CD4-positive, alpha-beta T cell (primary cell): Measurements from ENCODE around the gene CCP110. TPM values are rescaled to one million over a fixed set of nuclear protein-coding genes. Genes with fewer than 3 reads are reported as not detected.

Source experiments
- ATAC-seq: fragments of 200-7000 bp; cut with Tn5 transposase; one replicate; pipeline ENCODE4 v1.10.0; 2022; ENCODE audit warnings: mild to moderate bottlenecking; ENCODE audit not compliant: poor library complexity
- CTCF ChIA-PET: fragments of 350-600 bp; sonication (Branson Sonifier 250); formaldehyde crosslinking; loops from one replicate; lab custom pipeline; 2021; ENCODE audit warnings: antibody characterized with exemption, inconsistent platforms; lab: Charles Lee
- POLR2A ChIA-PET: fragments of 350-600 bp; sonication (Branson Sonifier 250); formaldehyde crosslinking; loops from one replicate; lab custom pipeline; 2021; ENCODE audit warnings: antibody characterized with exemption, inconsistent platforms; lab: Charles Lee
- DNase-seq, 14 experiments: peaks; one replicate each; pipeline ENCODE4 v3.0.0-alpha.2; 2013 to 2020; ENCODE audit warnings: mixed read lengths in 2 of 14
- H3K27ac ChIP-seq, 2 donors: one replicate each; pipeline versions ENCODE4 v1.5.1 to v1.7.0; 2013; ENCODE audit warnings: low read length in 2 of 2, low read depth in 1 of 2, mild to moderate bottlenecking in 1 of 2
- H3K27me3 ChIP-seq, 2 experiments: 1 replicate in 1 of 2; 2 replicates in 1 of 2; pipeline versions ENCODE4 v1.6.1 to v1.7.0; 2013; ENCODE audit warnings: low read length in 2 of 2, control low read depth in 1 of 2, mild to moderate bottlenecking in 1 of 2, moderate library complexity in 1 of 2; ENCODE audit not compliant: insufficient read depth in 2 of 2, control insufficient read depth in 1 of 2
- H3K36me3 ChIP-seq: one replicate; pipeline ENCODE4 v1.6.1; 2013; ENCODE audit warnings: low read length, control low read depth; ENCODE audit not compliant: insufficient read depth
- H3K4me1 ChIP-seq: one replicate; pipeline ENCODE4 v1.6.1; 2013; ENCODE audit warnings: low read length, control low read depth; ENCODE audit not compliant: insufficient read depth
- H3K4me3 ChIP-seq: one replicate; pipeline ENCODE4 v1.5.1; 2013; ENCODE audit warnings: mild to moderate bottlenecking, low read length, moderate library complexity
- H3K9me3 ChIP-seq, 2 experiments: 1 replicate in 1 of 2; 2 replicates in 1 of 2; pipeline versions ENCODE4 v1.6.1 to v1.7.0; 2013; ENCODE audit warnings: low read length in 2 of 2, mild to moderate bottlenecking in 2 of 2, control low read depth in 1 of 2, moderate library complexity in 1 of 2; ENCODE audit not compliant: control insufficient read depth in 1 of 2, insufficient read depth in 1 of 2
- H3K27ac Mint-ChIP-seq: one replicate; pipeline ENCODE4 v1.8.0; 2020; ENCODE audit warnings: mixed read lengths
- H3K27me3 Mint-ChIP-seq: one replicate; pipeline ENCODE4 v1.8.0; 2021; ENCODE audit warnings: mixed read lengths
- H3K36me3 Mint-ChIP-seq: one replicate; pipeline ENCODE4 v1.8.0; 2021; ENCODE audit warnings: low read depth, mixed read lengths
- H3K4me1 Mint-ChIP-seq: one replicate; pipeline ENCODE4 v1.8.0; 2021; ENCODE audit warnings: low read depth, mixed read lengths
- H3K4me3 Mint-ChIP-seq: one replicate; pipeline ENCODE4 v1.8.0; 2020; ENCODE audit warnings: mild to moderate bottlenecking, mixed read lengths
- H3K9me3 Mint-ChIP-seq: one replicate; pipeline ENCODE4 v1.8.0; 2020; ENCODE audit warnings: mixed read lengths
- intact Hi-C, 2 experiments: fragments of 100-400 bp; cut with DNase I in 1 of 2; cut with micrococcal nuclease in 1 of 2; formaldehyde crosslinking; loops; one replicate each; pipeline versions ENCODE4 v1.15.1 to v1.9.0; 2023 to 2025; cut with DNase I, micrococcal nuclease
- total RNA-seq, 174 experiments: library from RNA in 2 of 174; stranded (reverse) in 2 of 174; gene quantifications; one replicate each; pipeline ENCODE4 v1.2.3 and lab custom pipeline; 2021 to 2026
- TF ChIP-seq, protein P1 (sequence below): fragments of 200-600 bp; IDR thresholded peaks from one replicate; pipeline ENCODE4 v1.8.0; 2022; ENCODE audit warnings: antibody characterized with exemption, mild to moderate bottlenecking

The CCP110 gene
- total RNA-seq, 2 experiments from 2014 or later, result 14.8 to 15.4 TPM

- ATAC-seq (no peak), DNase-seq (no peak)
- Mint-ChIP-seq H3K36me3 (peaks cover 94% of the 10 kb centered on the region), H3K27ac (no peak overlapping the region), H3K27me3 (no peaks in the 10 kb centered on the region), H3K4me3 (no peak overlapping the region), H3K9me3 (no peaks in the 10 kb centered on the region), H3K4me1 (no peaks in the 10 kb centered on the region)
- Histone ChIP-seq H3K4me1 (no peaks in the 10 kb centered on the region), H3K4me3 (no peak overlapping the region), H3K36me3 (peaks cover 49% of the 10 kb centered on the region), H3K27ac (no peak overlapping the region), H3K27me3 (no peaks in the 10 kb centered on the region), H3K9me3 (peaks cover 0 to 5% of the 10 kb centered on the region in 2 experiments)
- ChIA-PET CTCF (no interaction called here), POLR2A (no interaction called here)
- TF ChIP-seq, protein P1, sequence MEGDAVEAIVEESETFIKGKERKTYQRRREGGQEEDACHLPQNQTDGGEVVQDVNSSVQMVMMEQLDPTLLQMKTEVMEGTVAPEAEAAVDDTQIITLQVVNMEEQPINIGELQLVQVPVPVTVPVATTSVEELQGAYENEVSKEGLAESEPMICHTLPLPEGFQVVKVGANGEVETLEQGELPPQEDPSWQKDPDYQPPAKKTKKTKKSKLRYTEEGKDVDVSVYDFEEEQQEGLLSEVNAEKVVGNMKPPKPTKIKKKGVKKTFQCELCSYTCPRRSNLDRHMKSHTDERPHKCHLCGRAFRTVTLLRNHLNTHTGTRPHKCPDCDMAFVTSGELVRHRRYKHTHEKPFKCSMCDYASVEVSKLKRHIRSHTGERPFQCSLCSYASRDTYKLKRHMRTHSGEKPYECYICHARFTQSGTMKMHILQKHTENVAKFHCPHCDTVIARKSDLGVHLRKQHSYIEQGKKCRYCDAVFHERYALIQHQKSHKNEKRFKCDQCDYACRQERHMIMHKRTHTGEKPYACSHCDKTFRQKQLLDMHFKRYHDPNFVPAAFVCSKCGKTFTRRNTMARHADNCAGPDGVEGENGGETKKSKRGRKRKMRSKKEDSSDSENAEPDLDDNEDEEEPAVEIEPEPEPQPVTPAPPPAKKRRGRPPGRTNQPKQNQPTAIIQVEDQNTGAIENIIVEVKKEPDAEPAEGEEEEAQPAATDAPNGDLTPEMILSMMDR, result no peak
- intact Hi-C loops, result loop anchor here in 1 of 2 experiments (5.0 to 10.0 kb wide), 2 partner anchors 63 to 305 kb away; no protein-coding TSS in a partner anchor
Measured at GRCh38 chr16:19582050-19582831, 58.5 kb downstream of the CCP110 start.

GRCh38 chr16:19583665-19584300 lies 60.0 kb downstream of the CCP110 start:
- ChIA-PET CTCF (interaction anchor here (0.7 to 2.1 kb wide), 11 partner anchors 9 to 324 kb away, joined by 3 to 15 read pairs (median 4); partner anchors contain the start of gene VPS35L), POLR2A (interaction anchor here (0.7 to 0.9 kb wide), 2 partner anchors 301 to 303 kb away, joined by 3 read pairs; partner anchors contain the start of gene GPRC5B)
- peak in 8 of 14 experiments; percentile 7 to 65 (median 26) for DNase-seq
- H3K36me3 ChIP-seq, result peaks cover 39% of the 10 kb centered on the region
- no peak overlapping the region for H3K4me3 ChIP-seq
- no peaks in the 10 kb centered on the region for H3K4me1 ChIP-seq
- intact Hi-C loops, result loop anchor here (1.0 to 10.0 kb wide), 3 partner anchors 61 to 304 kb away; no protein-coding TSS in a partner anchor
- peak; percentile 83 for ATAC-seq
- peaks cover 0 to 5% of the 10 kb centered on the region in 2 experiments for H3K9me3 ChIP-seq
- H3K27ac ChIP-seq, result no peak overlapping the region
- no peaks in the 10 kb centered on the region for H3K9me3 Mint-ChIP-seq
- no peak overlapping the region for H3K4me3 Mint-ChIP-seq
- no peak overlapping the region for H3K27ac Mint-ChIP-seq
- H3K4me1 Mint-ChIP-seq, result no peaks in the 10 kb centered on the region
- H3K27me3 Mint-ChIP-seq, result no peaks in the 10 kb centered on the region
- H3K36me3 Mint-ChIP-seq, result peaks cover 85% of the 10 kb centered on the region
- TF ChIP-seq, protein P1, result peak; percentile 74
- H3K27me3 ChIP-seq, result no peaks in the 10 kb centered on the region

- H3K36me3 Mint-ChIP-seq, result peaks cover 75% of the 10 kb centered on the region
- no peak for ATAC-seq
- H3K36me3 ChIP-seq, result peaks cover 30% of the 10 kb centered on the region
Measured at GRCh38 chr16:19588661-19589060, 64.9 kb downstream of the CCP110 start.

More at GRCh38 chr16:19588661-19589060, 64.9 kb downstream of the CCP110 start:
- Histone ChIP-seq H3K27me3 (no peaks in the 10 kb centered on the region), H3K4me3 (no peak overlapping the region), H3K9me3 (no peaks in the 10 kb centered on the region), H3K4me1 (no peaks in the 10 kb centered on the region), H3K27ac (no peak overlapping the region)
- Mint-ChIP-seq H3K4me3 (no peak overlapping the region), H3K4me1 (no peaks in the 10 kb centered on the region), H3K27me3 (no peaks in the 10 kb centered on the region), H3K27ac (no peak overlapping the region), H3K9me3 (no peaks in the 10 kb centered on the region)
- POLR2A ChIA-PET, result no interaction called here
- intact Hi-C loops, result loop anchor here in 1 of 2 experiments (10.0 kb wide), 1 partner anchor 56 kb away; no protein-coding TSS in a partner anchor
- DNase-seq, result no peak
- CTCF ChIA-PET, result interaction anchor here (1.1 kb wide), 1 partner anchor 298 kb away, joined by 3 read pairs; no protein-coding TSS in a partner anchor
- TF ChIP-seq, protein P1, result no peak
